Esophagus (tissue), 2 donors: ENCODE results near the gene CDH22. TPM values are rescaled to one million over a fixed set of nuclear protein-coding genes. Genes with fewer than 3 reads are reported as not detected.

Experiments
- H3K27ac ChIP-seq, 2 donors: one replicate each; pipeline ENCODE4 v1.5.1; 2013; ENCODE audit warnings: low read depth in 2 of 2, mild to moderate bottlenecking in 2 of 2, inconsistent platforms in 1 of 2, low read length in 1 of 2, moderate library complexity in 1 of 2
- H3K27me3 ChIP-seq, 2 donors: one replicate each; pipeline ENCODE4 v1.6.1; 2013; ENCODE audit warnings: low read length in 2 of 2, control low read depth in 1 of 2, mild to moderate bottlenecking in 1 of 2; ENCODE audit not compliant: insufficient read depth in 2 of 2, control insufficient read depth in 1 of 2
- H3K36me3 ChIP-seq, 2 donors: one replicate each; pipeline ENCODE4 v1.6.1; 2013; ENCODE audit warnings: low read length in 1 of 2; ENCODE audit not compliant: control insufficient read depth in 2 of 2, insufficient read depth in 2 of 2
- H3K4me1 ChIP-seq, 2 donors: one replicate each; pipeline ENCODE4 v1.6.1; 2013; ENCODE audit warnings: low read length in 1 of 2; ENCODE audit not compliant: control insufficient read depth in 2 of 2, insufficient read depth in 2 of 2
- H3K4me3 ChIP-seq, 2 donors: one replicate each; pipeline ENCODE4 v1.5.1; 2013; ENCODE audit warnings: low read length in 2 of 2, mild to moderate bottlenecking in 2 of 2, low read depth in 1 of 2, moderate library complexity in 1 of 2
- H3K9me3 ChIP-seq, 2 donors: one replicate each; pipeline ENCODE4 v1.6.1; 2013; ENCODE audit warnings: mild to moderate bottlenecking in 2 of 2, low read depth in 1 of 2, low read length in 1 of 2, moderate library complexity in 1 of 2; ENCODE audit not compliant: control insufficient read depth in 2 of 2, insufficient read depth in 1 of 2
- WGBS, 2 donors: extraction: QIAGEN DNeasy Blood & Tissue Kit; methylation state at CpG; one replicate each; pipeline ENCODE4 v1.1.7; 2013; 5-methylcytosine and 5-hydroxymethylcytosine counted together
- polyA plus RNA-seq, 2 donors: library from polyadenylated mRNA; stranded (reverse); fragments of 200-250 nt; gene quantifications; one replicate each; pipeline ENCODE4 v1.2.3, GENCODE V29; 2013
- donor health status: healthy with polysubstance abuse.
- donor health status: Bipolar disorder and iron deficiency.

Gene CDH22
- polyA plus RNA-seq, 2 donors, result 0.55 to 0.86 TPM

DNA sequence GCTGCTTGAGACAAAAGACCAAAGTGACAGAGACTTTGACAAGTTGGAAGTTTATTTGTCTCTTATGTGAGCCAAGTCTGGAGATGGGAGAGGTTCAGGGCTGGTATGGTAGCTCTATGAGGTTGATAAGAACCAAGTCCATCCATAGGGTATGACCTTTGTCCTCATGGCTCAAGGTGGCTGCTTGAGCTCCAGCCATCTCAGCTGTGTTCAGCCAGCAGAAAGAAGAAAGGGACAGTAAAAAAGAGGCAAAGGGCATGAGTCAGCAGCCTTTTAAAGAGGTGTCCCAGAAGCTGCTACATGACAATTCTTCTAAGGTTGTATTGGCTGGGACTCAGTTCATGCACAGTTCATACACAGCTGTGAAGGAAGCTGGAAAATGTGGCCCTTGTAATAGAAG lies 141.2 kb downstream of the CDH22 start:
- Histone ChIP-seq H3K9me3 (no peaks in the 10 kb centered on the region), H3K27me3 (no peaks in the 10 kb centered on the region), H3K36me3 (no peaks in the 10 kb centered on the region), H3K4me1 (no peaks in the 10 kb centered on the region), H3K27ac (no peak overlapping the region), H3K4me3 (no peak overlapping the region)

DNA sequence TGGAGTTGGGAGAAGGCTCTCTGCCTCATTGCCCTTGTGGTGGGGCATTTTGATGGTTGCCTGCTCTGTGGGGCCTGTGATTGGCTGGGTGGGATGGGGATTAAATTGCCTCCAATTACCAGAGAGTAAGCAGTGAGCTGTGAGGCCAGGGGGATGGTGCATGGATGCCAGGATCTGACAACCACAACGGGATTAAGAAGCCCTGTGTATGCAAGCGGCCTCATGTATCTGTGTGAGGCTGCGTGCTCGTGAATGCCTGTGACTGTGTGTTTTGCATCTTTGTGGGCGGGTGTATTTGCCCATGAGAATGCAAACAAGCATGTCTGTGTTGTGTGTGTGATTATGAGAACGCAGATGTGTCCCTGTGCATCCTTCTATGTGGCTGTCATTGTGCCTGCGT lies 144.0 kb downstream of the CDH22 start:
- Histone ChIP-seq H3K4me1 (no peaks in the 10 kb centered on the region), H3K9me3 (no peaks in the 10 kb centered on the region), H3K27ac (no peak overlapping the region), H3K4me3 (no peak overlapping the region), H3K27me3 (no peaks in the 10 kb centered on the region), H3K36me3 (no peaks in the 10 kb centered on the region)
- 62% methylated on average over 7 of the region's 7 CpGs for WGBS, 2 donors

DNA sequence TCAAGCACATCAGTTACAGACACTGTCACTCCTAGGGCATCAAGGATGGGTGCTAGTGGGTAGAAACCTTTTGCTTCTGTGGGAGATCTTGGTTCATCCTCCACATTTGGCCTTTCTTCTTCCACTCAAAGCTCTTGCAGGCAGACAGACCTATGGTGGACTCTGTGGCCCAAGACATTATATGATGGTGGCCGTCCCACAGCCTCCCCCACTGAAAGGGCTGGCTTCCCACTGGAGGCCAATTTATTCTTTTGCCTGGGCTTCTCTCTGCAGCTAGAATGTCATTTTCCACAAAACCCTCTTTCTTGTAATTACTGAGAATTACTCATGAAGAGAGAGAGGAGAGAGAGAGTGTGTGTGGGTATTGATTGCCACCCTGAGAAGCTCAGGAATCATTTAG lies 146.4 kb downstream of the CDH22 start:
- no peak overlapping the region for H3K27ac ChIP-seq
- no peaks in the 10 kb centered on the region for H3K9me3 ChIP-seq
- H3K4me3 ChIP-seq, result no peak overlapping the region
- H3K36me3 ChIP-seq, result no peaks in the 10 kb centered on the region
- no peaks in the 10 kb centered on the region for H3K4me1 ChIP-seq
- no peaks in the 10 kb centered on the region for H3K27me3 ChIP-seq
- WGBS, 2 donors, result 81 to 87% methylated on average over 1 of the region's 1 CpG

DNA sequence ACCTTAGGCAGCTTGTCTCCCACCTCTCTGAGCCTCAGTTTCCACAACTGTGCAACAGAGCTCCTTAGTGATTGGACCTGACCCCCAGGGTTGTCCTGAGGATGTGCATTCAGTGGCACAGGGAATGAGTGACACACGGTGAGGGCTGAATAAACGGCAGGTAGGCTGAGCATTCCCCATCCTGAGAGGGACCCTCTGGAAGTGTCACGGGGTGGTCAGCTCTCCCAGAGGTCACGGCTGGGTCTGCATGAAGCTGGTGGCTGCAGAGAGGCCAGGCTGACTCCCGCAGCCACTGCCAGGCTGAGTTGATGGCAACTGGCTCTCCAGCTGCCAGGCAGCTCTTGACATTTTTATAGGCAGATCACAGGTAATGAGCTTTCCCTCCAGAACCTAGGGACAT lies 147.6 kb downstream of the CDH22 start:
- no peaks in the 10 kb centered on the region for H3K27me3 ChIP-seq
- 61 to 64% methylated on average over 5 of the region's 5 CpGs for WGBS, 2 donors

DNA sequence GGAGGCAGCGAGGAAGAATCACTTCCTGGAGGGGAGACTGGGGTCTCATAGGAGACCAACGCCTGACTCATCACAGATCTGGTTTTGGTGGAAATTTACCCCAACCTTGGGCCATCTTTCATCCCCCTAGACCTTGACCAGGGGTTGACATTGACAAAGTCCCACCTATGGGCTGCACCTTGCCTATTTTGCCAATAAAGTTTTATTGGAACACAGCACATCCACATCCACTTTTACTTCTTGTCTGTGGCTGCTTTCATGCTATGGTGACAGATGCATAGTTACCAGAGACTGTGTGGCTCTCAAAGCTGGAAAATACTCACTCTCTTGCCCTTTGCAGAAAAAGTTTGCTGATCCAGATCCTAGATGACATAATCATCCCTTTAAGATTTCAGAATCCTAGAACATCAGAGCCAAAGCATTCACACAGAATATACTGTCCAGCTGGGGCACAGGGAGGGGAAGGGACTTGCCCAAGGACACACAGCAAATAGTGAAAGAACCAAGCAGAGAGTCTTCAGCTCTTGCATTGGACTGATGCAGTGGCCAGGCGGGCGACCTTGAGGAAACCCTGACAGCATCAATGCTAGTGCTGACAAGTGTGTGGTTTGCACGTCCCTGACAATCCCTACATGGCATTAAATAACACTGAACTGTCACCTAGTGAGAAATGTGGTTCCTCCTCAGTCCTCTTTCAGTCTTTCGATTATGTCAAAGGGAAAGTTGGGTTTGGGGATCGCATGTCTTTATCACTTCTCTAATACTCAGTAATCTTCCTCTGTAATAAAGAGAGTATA lies 149.0 kb downstream of the CDH22 start:
- H3K4me3 ChIP-seq, result no peak overlapping the region
- no peaks in the 10 kb centered on the region for H3K9me3 ChIP-seq
- 62 to 67% methylated on average over 7 of the region's 7 CpGs for WGBS, 2 donors
- no peaks in the 10 kb centered on the region for H3K27me3 ChIP-seq
- H3K4me1 ChIP-seq, result no peaks in the 10 kb centered on the region
- no peak overlapping the region for H3K27ac ChIP-seq
- no peaks in the 10 kb centered on the region for H3K36me3 ChIP-seq

More for the DNA sequence above, 147.6 kb downstream of the CDH22 start:
- Histone ChIP-seq H3K9me3 (no peaks in the 10 kb centered on the region), H3K4me3 (no peak overlapping the region), H3K36me3 (no peaks in the 10 kb centered on the region), H3K27ac (no peak overlapping the region), H3K4me1 (no peaks in the 10 kb centered on the region)

DNA sequence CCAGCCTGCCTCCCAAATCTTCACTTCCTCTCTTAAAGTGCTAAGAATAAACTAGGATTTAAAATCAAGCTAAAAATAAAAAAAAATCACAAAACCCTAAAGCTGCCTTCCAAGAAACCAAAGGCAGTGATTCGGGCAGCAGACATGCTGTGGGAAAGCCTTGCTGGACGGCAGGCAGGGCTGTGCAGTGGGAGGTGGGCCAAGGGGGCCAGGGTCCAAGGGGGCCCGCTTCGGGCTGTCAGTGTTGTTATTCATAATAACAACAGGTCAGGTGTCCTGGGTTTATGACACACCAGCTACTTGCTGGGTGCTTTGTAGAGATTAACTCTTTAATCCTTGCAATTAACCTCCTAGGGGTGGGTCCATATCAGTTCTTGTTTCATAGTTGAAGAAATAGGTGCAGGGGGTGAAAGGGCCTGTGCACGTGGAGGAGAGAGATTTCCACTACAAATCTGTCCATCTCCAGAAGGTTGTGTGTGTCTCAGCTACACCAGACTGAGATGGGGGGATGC lies 149.8 kb downstream of the CDH22 start:
- WGBS, 2 donors, result 35 to 37% methylated on average over 5 of the region's 5 CpGs
- H3K27me3 ChIP-seq, result no peaks in the 10 kb centered on the region

DNA sequence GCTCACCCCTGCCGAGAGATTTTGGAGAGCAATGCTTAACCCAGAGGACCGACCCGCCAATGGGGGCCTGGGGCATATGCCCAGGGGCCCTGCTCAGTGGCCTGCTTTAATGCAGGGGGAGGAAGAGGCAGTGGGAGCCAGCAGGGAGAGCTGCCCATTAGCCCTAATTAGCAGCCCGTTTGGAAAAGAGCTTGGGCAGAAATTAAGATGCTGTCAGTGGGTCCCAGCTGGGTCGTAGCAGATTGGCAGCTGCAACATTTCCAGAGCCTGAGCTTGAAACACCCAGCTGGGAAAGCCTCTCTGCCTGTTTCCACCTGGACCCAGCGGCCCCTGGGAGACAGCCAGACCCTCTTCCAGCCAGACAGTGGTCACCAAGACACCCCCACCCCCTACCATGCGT lies 150.7 kb downstream of the CDH22 start:
- Histone ChIP-seq H3K4me3 (no peak overlapping the region), H3K27me3 (no peaks in the 10 kb centered on the region), H3K36me3 (no peaks in the 10 kb centered on the region), H3K9me3 (no peaks in the 10 kb centered on the region), H3K4me1 (no peaks in the 10 kb centered on the region), H3K27ac (no peak overlapping the region)
- WGBS, 2 donors, result 62 to 63% methylated on average over 7 of the region's 7 CpGs

More for the DNA sequence above, 149.8 kb downstream of the CDH22 start:
- no peaks in the 10 kb centered on the region for H3K36me3 ChIP-seq
- H3K4me3 ChIP-seq, result no peak overlapping the region
- no peaks in the 10 kb centered on the region for H3K9me3 ChIP-seq
- no peaks in the 10 kb centered on the region for H3K4me1 ChIP-seq
- H3K27ac ChIP-seq, result no peak overlapping the region

DNA sequence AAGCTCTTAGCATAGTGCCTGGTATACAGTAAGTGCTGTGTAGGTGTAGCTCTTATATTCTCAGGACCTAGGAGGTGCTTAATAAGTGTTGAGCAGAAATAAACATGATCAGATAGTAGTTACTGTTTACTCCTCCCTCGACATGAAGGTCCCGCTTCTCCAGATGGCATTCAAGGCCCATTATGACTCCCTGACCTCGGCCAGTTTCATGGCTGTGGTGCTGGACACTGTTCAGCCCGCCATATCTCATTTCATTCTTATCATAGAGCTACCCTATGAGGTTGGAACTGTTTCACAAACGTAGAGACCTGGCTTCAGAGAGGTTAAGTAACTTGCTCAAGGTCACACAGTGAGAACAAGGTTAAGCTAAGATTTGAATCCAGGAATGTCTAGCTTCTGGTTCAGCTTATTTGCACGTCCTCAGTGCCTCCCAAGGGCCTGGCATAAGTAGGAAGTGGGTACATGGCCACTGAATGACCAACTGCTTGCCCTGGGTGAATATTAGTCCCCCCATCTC lies 151.2 kb downstream of the CDH22 start:
- no peaks in the 10 kb centered on the region for H3K36me3 ChIP-seq
- WGBS, 2 donors, result 65 to 72% methylated on average over 6 of the region's 6 CpGs
- no peak overlapping the region for H3K27ac ChIP-seq
- no peaks in the 10 kb centered on the region for H3K4me1 ChIP-seq
- no peak overlapping the region for H3K4me3 ChIP-seq
- no peaks in the 10 kb centered on the region for H3K27me3 ChIP-seq
- no peaks in the 10 kb centered on the region for H3K9me3 ChIP-seq

DNA sequence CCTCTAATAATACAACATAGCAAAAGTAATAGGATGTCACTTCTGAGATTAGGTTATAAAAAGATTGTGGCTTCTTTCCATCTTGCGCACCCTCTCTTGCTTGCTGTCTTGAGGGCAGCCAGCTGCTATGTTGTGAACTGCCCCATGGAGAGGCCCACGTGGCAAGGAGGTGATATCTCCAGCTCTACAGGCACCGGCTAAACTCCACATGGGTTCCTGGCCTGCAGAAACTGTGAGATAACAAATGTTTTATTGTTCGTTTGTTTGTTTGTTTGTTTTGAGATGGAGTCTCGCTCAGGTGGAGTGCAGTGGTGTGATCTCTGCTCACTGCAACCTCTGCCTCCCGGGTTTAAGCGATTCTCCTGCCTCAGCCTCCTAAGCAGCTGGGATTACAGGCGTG lies 152.2 kb downstream of the CDH22 start:
- WGBS, 2 donors, result 55 to 65% methylated on average over 8 of the region's 8 CpGs
- no peaks in the 10 kb centered on the region for H3K36me3 ChIP-seq
- H3K9me3 ChIP-seq, result no peaks in the 10 kb centered on the region
- H3K4me3 ChIP-seq, result no peak overlapping the region
- no peaks in the 10 kb centered on the region for H3K27me3 ChIP-seq
- no peak overlapping the region for H3K27ac ChIP-seq
- H3K4me1 ChIP-seq, result no peaks in the 10 kb centered on the region

DNA sequence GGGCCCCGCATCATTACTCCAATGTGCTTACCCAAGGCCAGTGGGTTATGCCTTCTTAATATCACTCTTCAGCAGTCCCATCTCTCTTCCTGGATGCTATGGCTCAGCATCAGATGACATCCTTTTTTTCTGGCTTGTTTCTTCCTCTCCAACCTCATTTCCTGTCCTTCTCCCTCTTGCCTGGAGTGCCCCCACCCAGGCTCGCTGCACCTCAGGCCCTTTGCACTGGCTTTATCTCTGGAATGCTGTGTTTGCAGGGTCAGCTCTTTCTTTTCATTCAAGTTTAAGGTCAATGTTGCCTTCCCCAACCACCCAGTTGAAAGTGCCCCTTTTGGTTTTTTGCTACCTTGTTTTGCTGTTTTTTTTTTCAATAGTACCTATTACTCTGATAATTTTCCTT lies 153.5 kb downstream of the CDH22 start:
- H3K36me3 ChIP-seq, result no peaks in the 10 kb centered on the region
- no peak overlapping the region for H3K4me3 ChIP-seq
- no peaks in the 10 kb centered on the region for H3K9me3 ChIP-seq
- H3K4me1 ChIP-seq, result no peaks in the 10 kb centered on the region
- no peaks in the 10 kb centered on the region for H3K27me3 ChIP-seq
- no peak overlapping the region for H3K27ac ChIP-seq
- 89 to 92% methylated on average over 2 of the region's 2 CpGs for WGBS, 2 donors
